KOPT-K1 (cell line): ENCODE measurements around the gene TCERG1.

Source experiments
- H3K27ac ChIP-seq: fragments of 200-600 bp; sonication (generic); 2 replicates; pipeline ENCODE4 v1.5.1; 2016; ENCODE audit warnings: antibody characterized with exemption, mild to moderate bottlenecking, low read depth, low read length; ENCODE audit not compliant: poor library complexity, severe bottlenecking
- H3K36me3 ChIP-seq: fragments of 200-600 bp; sonication (generic); 2 replicates; pipeline ENCODE4 v1.5.1; 2017; ENCODE audit warnings: antibody characterized with exemption, mild to moderate bottlenecking, low read length, moderate library complexity; ENCODE audit not compliant: insufficient read depth
- H3K9me3 ChIP-seq: fragments of 200-600 bp; sonication (generic); 2 replicates; pipeline ENCODE4 v1.5.1; 2017; ENCODE audit warnings: antibody characterized with exemption, low read length, mild to moderate bottlenecking; ENCODE audit not compliant: insufficient read depth, poor library complexity, severe bottlenecking

Gene TCERG1

GRCh38 chr5:146475906-146476305, 28.8 kb downstream of the TCERG1 start:
- H3K9me3 ChIP-seq: no peaks in the 10 kb centered on the region
- H3K36me3 ChIP-seq: peaks cover 99% of the 10 kb centered on the region
- H3K27ac ChIP-seq: no peak overlapping the region

- peaks cover 99% of the 10 kb centered on the region for H3K36me3 ChIP-seq
- H3K27ac ChIP-seq: no peak overlapping the region
- H3K9me3 ChIP-seq: no peaks in the 10 kb centered on the region
These were observed 35.6 kb downstream of the TCERG1 start for GRCh38 chr5:146482775-146483174.

GRCh38 chr5:146484714-146485391, 37.7 kb downstream of the TCERG1 start:
- Histone ChIP-seq H3K27ac (no peak overlapping the region), H3K36me3 (peaks cover 99% of the 10 kb centered on the region)

GRCh38 chr5:146490089-146490843, 43.1 kb downstream of the TCERG1 start:
- H3K27ac ChIP-seq: no peak overlapping the region
- peaks cover 99% of the 10 kb centered on the region for H3K36me3 ChIP-seq
- H3K9me3 ChIP-seq: no peaks in the 10 kb centered on the region

More at GRCh38 chr5:146484714-146485391, 37.7 kb downstream of the TCERG1 start:
- no peaks in the 10 kb centered on the region for H3K9me3 ChIP-seq

- H3K27ac ChIP-seq: no peak overlapping the region
- peaks cover 99% of the 10 kb centered on the region for H3K36me3 ChIP-seq
- H3K9me3 ChIP-seq: no peaks in the 10 kb centered on the region
These were observed 47.5 kb downstream of the TCERG1 start for GRCh38 chr5:146494656-146495055.

GRCh38 chr5:146499680-146500079, 52.5 kb downstream of the TCERG1 start:
- Histone ChIP-seq H3K9me3 (no peaks in the 10 kb centered on the region), H3K36me3 (peaks cover 99% of the 10 kb centered on the region), H3K27ac (no peak overlapping the region)

GRCh38 chr5:146507428-146507827, 60.3 kb downstream of the TCERG1 start:
- Histone ChIP-seq H3K9me3 (no peaks in the 10 kb centered on the region), H3K36me3 (peaks cover 99% of the 10 kb centered on the region), H3K27ac (no peak overlapping the region)

- H3K36me3 ChIP-seq: peaks cover 95% of the 10 kb centered on the region
- H3K9me3 ChIP-seq: no peaks in the 10 kb centered on the region
- no peak overlapping the region for H3K27ac ChIP-seq
These were observed 63.5 kb downstream of the TCERG1 start for GRCh38 chr5:146510559-146511125.

- peaks cover 67% of the 10 kb centered on the region for H3K36me3 ChIP-seq
- no peaks in the 10 kb centered on the region for H3K9me3 ChIP-seq
- H3K27ac ChIP-seq: no peak overlapping the region
These were observed 66.3 kb downstream of the TCERG1 start for GRCh38 chr5:146513462-146513861.

GRCh38 chr5:146514575-146514974, 67.4 kb downstream of the TCERG1 start:
- Histone ChIP-seq H3K36me3 (peaks cover 56% of the 10 kb centered on the region), H3K27ac (no peak overlapping the region), H3K9me3 (no peaks in the 10 kb centered on the region)

- Histone ChIP-seq H3K36me3 (peaks cover 45% of the 10 kb centered on the region), H3K9me3 (no peaks in the 10 kb centered on the region), H3K27ac (no peak overlapping the region)
These were observed 68.5 kb downstream of the TCERG1 start for GRCh38 chr5:146515473-146516150.

GRCh38 chr5:146516151-146516475, 69.0 kb downstream of the TCERG1 start, which contains the start of gene GPR151:
GPR151 (minus strand) TSS chr5:146516190; CDS start chr5:146516113, 77 bp downstream.
- Histone ChIP-seq H3K27ac (no peak within 1 kb of the TSS), H3K36me3 (peaks cover 40% of the 10 kb centered on the region), H3K9me3 (no peaks in the 10 kb centered on the region)

GRCh38 chr5:146519554-146519953, 72.4 kb downstream of the TCERG1 start:
- Histone ChIP-seq H3K27ac (no peak overlapping the region), H3K36me3 (peaks cover 7% of the 10 kb centered on the region), H3K9me3 (no peaks in the 10 kb centered on the region)

GRCh38 chr5:146520731-146521130, 73.6 kb downstream of the TCERG1 start:
- Histone ChIP-seq H3K9me3 (no peaks in the 10 kb centered on the region), H3K36me3 (no peaks in the 10 kb centered on the region), H3K27ac (no peak overlapping the region)
